ENCODE data around the gene MYBPC2. TPM values are rescaled to one million over a fixed set of nuclear protein-coding genes. Genes with fewer than 3 reads are reported as not detected.

MYBPC2 gene
- total and polyA plus RNA-seq, 2 of the 4 experiments (the other 2 are of a cell fraction), result not detected

DNA sequence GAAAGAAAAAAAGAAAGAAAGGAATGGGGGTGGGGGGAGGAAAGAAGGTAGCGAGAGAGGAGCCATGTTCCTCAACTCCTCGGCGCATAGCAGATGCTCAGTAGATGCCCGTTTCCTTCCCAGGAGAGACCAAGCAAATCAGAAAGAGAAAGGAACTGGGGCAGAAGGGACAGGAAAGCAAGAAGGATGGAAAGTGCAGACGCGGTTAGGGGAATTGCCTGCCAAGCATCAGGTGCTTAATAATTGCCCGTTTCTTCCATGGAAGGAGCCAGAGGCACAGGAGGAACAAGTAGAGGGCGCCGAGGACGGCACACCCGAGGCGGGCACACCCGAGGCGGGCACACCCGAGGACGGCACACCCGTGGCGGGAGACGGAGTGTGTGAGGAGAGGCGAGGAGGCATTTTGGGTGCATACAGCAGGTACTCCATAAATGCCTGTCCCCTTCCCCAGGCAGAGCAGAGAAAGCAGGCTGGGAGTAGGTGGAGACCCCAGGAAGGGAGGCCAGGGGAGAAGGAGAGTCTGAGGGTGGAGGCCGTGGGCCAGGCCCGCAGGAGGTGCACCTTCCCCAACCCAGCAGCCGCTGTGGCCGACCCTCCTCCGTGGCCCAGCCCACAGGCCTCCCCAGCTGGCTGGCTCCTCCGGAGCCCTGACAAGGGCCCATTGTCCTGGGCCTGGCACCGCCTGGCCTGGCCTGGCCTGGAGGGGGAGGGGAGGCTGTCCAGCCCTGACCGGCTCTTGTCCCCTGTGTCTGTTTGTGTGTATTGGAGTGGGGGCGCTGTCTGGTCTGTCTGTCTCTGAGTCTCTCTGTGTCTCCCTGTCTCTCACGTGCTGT lies 63.7 kb downstream of the MYBPC2 start:
- Histone ChIP-seq H3K23ac (ENCODE audit: low read depth, low read length) (no peak overlapping the region), H3K27ac (ENCODE audit: insufficient read depth, low read length) (no peak overlapping the region), H3K14ac (replicated peaks; ENCODE audit: low read depth, low read length) (no peak overlapping the region), H2BK120ac (ENCODE audit: low read depth, low read length) (no peak overlapping the region), H2AK5ac (ENCODE audit: low read depth, low read length) (no peak overlapping the region), H3K4ac (ENCODE audit: low read depth, low read length) (no peak overlapping the region), H4K8ac (ENCODE audit: low read depth in 2 of 2, low read length in 2 of 2) (no peak overlapping the region), H2BK20ac (ENCODE audit: low read depth, low read length) (no peak overlapping the region), H3K79me1 (ENCODE audit: low read depth in 1 of 2, low read length in 2 of 2) (no peaks in the 10 kb centered on the region), H3K18ac (ENCODE audit: low read depth, low read length) (no peak overlapping the region), H3K9me3 (ENCODE audit: control insufficient read depth, insufficient read depth, low read length) (no peaks in the 10 kb centered on the region), H2BK15ac (ENCODE audit: low read depth, low read length) (no peak overlapping the region), H3K36me3 (ENCODE audit: control insufficient read depth, insufficient read depth, low read length) (no peaks in the 10 kb centered on the region), H3K9me1 (ENCODE audit: insufficient read depth, low read length) (no peaks in the 10 kb centered on the region), H2BK5ac (ENCODE audit: low read depth, low read length, poor library complexity, severe bottlenecking) (no peak overlapping the region), H3K4me1 (ENCODE audit: control insufficient read depth, insufficient read depth, low read length) (no peaks in the 10 kb centered on the region), H2AK9ac (replicated peaks; ENCODE audit: low read depth, low read length, poor library complexity) (no peak overlapping the region), H4K91ac (ENCODE audit: insufficient read depth, low read depth, low read length) (no peak overlapping the region), H3K27me3 (ENCODE audit: control insufficient read depth, insufficient read depth, low read length) (peaks cover 44% of the 10 kb centered on the region), H3K9ac (ENCODE audit: low read depth, low read length) (no peak overlapping the region), H2AFZ (replicated peaks; ENCODE audit: low read length, poor library complexity) (no peak overlapping the region), H4K20me1 (ENCODE audit: insufficient read depth, low read length) (no peaks in the 10 kb centered on the region), H3K4me3 (ENCODE audit: insufficient read depth, low read depth, low read length) (no peak overlapping the region), H3K4me2 (ENCODE audit: low read depth, low read length) (no peak overlapping the region), H3K56ac (ENCODE audit: extremely low read depth, insufficient read depth, low read length) (no peak overlapping the region), H4K5ac (ENCODE audit: low read depth, low read length) (no peak overlapping the region)
- DNase-seq, result no peak
- no TSS peak for BruUV-seq (replicated peaks)
- 68% methylated on average over 5 of the region's 30 CpGs; no CpG with 5 or more reads in 1 of the 2 experiments for WGBS, 2 experiments (ENCODE audit: extremely low coverage in 2 of 2, insufficient read length in 1 of 2)
- in situ Hi-C loops (cut with MboI; ENCODE audit: low sequenced_read_pairs), result no loop called here
- peak; percentile 33; the same call in 1 of the 2 replicates for ATAC-seq (ENCODE audit: low read depth)
- ChIA-PET CTCF (no interaction called here), POLR2A (ENCODE audit: unreplicated experiment) (no interaction called here)
- intact Hi-C loops (cut with micrococcal nuclease), result no loop called here
- dilution Hi-C loops (cut with HindIII; ENCODE audit: low sequenced_read_pairs, unreplicated experiment), result no loop called here
- TF ChIP-seq RFX5 (IDR thresholded peaks at IDR 0.05; ENCODE audit: low read depth, low read length) (no peak), CEBPB (IDR thresholded peaks at IDR 0.05; ENCODE audit: low read depth, low read length) (no peak), NFE2L2 (IDR thresholded peaks at IDR 0.05; ENCODE audit: low read depth, low read length) (no peak), MXI1 (IDR thresholded peaks at IDR 0.05; ENCODE audit: borderline replicate concordance, low read depth, low read length) (no peak), SMC3 (IDR thresholded peaks at IDR 0.05; ENCODE audit: low read depth, low read length) (no peak), RCOR1 (IDR thresholded peaks at IDR 0.05; ENCODE audit: insufficient replicate concordance, low read length) (no peak), RAD21 (IDR thresholded peaks at IDR 0.05; ENCODE audit: low read length) (no peak), BHLHE40 (IDR thresholded peaks at IDR 0.05; ENCODE audit: low read depth, low read length) (no peak), MAFK (IDR thresholded peaks at IDR 0.05; ENCODE audit: low read depth, low read length) (no peak), MAZ (IDR thresholded peaks at IDR 0.05; ENCODE audit: borderline replicate concordance, low read depth, low read length) (no peak), CHD1 (IDR thresholded peaks at IDR 0.05; ENCODE audit: low read depth, low read length) (no peak), FOS (IDR thresholded peaks at IDR 0.05; ENCODE audit: low read depth, low read length) (no peak)
- TF ChIP-seq, protein P1, sequence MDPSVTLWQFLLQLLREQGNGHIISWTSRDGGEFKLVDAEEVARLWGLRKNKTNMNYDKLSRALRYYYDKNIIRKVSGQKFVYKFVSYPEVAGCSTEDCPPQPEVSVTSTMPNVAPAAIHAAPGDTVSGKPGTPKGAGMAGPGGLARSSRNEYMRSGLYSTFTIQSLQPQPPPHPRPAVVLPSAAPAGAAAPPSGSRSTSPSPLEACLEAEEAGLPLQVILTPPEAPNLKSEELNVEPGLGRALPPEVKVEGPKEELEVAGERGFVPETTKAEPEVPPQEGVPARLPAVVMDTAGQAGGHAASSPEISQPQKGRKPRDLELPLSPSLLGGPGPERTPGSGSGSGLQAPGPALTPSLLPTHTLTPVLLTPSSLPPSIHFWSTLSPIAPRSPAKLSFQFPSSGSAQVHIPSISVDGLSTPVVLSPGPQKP (IDR thresholded peaks at IDR 0.05; ENCODE audit: borderline replicate concordance, low read depth, low read length), result no peak
- TF ChIP-seq, protein P2, sequence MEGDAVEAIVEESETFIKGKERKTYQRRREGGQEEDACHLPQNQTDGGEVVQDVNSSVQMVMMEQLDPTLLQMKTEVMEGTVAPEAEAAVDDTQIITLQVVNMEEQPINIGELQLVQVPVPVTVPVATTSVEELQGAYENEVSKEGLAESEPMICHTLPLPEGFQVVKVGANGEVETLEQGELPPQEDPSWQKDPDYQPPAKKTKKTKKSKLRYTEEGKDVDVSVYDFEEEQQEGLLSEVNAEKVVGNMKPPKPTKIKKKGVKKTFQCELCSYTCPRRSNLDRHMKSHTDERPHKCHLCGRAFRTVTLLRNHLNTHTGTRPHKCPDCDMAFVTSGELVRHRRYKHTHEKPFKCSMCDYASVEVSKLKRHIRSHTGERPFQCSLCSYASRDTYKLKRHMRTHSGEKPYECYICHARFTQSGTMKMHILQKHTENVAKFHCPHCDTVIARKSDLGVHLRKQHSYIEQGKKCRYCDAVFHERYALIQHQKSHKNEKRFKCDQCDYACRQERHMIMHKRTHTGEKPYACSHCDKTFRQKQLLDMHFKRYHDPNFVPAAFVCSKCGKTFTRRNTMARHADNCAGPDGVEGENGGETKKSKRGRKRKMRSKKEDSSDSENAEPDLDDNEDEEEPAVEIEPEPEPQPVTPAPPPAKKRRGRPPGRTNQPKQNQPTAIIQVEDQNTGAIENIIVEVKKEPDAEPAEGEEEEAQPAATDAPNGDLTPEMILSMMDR (conservative IDR thresholded peaks at IDR 0.05; ENCODE audit: low read depth, low read length), result no peak
- TF ChIP-seq, protein P3, sequence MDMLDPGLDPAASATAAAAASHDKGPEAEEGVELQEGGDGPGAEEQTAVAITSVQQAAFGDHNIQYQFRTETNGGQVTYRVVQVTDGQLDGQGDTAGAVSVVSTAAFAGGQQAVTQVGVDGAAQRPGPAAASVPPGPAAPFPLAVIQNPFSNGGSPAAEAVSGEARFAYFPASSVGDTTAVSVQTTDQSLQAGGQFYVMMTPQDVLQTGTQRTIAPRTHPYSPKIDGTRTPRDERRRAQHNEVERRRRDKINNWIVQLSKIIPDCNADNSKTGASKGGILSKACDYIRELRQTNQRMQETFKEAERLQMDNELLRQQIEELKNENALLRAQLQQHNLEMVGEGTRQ (IDR thresholded peaks at IDR 0.05; ENCODE audit: low read depth, low read length), result no peak
